Smooth muscle cell (in vitro differentiated cells): ENCODE results near the gene PLLP. TPM values are rescaled to one million over a fixed set of nuclear protein-coding genes. Genes with fewer than 3 reads are reported as not detected.

ENCODE experiments used
- DNase-seq: peaks from one replicate; lab custom pipeline; 2025; ENCODE audit not compliant: unreplicated experiment; lab: John Stamatoyannopoulos, UW
- H2AFZ ChIP-seq: fragments of 200-600 bp; sonication (generic); 2 replicates; pipeline ENCODE4 v1.6.0; 2016; ENCODE audit warnings: antibody characterized with exemption, low read depth, mild to moderate bottlenecking
- H3F3A ChIP-seq: fragments of 200-600 bp; sonication (generic); 2 replicates; pipeline ENCODE4 v1.6.0; 2017; ENCODE audit warnings: antibody characterized with exemption, low read depth
- H3K27ac ChIP-seq: fragments of 200-600 bp; sonication (generic); 2 replicates; pipeline ENCODE4 v1.5.1; 2016; ENCODE audit warnings: low read depth, mild to moderate bottlenecking
- H3K27me3 ChIP-seq: fragments of 200-600 bp; sonication (generic); 2 replicates; pipeline ENCODE4 v1.6.1; 2016; ENCODE audit warnings: low read depth, mild to moderate bottlenecking
- H3K36me3 ChIP-seq: fragments of 200-600 bp; sonication (generic); 2 replicates; pipeline ENCODE4 v1.5.1; 2016; ENCODE audit warnings: low read depth
- H3K4me1 ChIP-seq: fragments of 200-600 bp; sonication (generic); 2 replicates; pipeline ENCODE4 v1.5.1; 2016; ENCODE audit warnings: low read depth
- H3K4me2 ChIP-seq: fragments of 200-600 bp; sonication (generic); 2 replicates; pipeline ENCODE4 v1.6.0; 2016; ENCODE audit warnings: mild to moderate bottlenecking
- H3K4me3 ChIP-seq: fragments of 200-600 bp; sonication (generic); 2 replicates; pipeline ENCODE4 v1.5.1; 2016; ENCODE audit warnings: mild to moderate bottlenecking
- H3K79me2 ChIP-seq: fragments of 200-600 bp; sonication (generic); 2 replicates; pipeline ENCODE4 v1.6.0; 2016; ENCODE audit warnings: low read depth, mild to moderate bottlenecking
- H3K9ac ChIP-seq: fragments of 200-600 bp; sonication (generic); 2 replicates; pipeline ENCODE4 v1.6.0; 2016; ENCODE audit warnings: low read depth
- H3K9me3 ChIP-seq: fragments of 200-600 bp; sonication (generic); replicated peaks from 2 replicates; pipeline ENCODE4 v1.5.1; 2016; ENCODE audit warnings: low read depth
- H4K20me1 ChIP-seq: fragments of 200-600 bp; sonication (generic); 2 replicates; pipeline ENCODE4 v1.6.0; 2016; ENCODE audit warnings: low read depth
- CTCF ChIP-seq: fragments of 200-600 bp; sonication (generic); IDR thresholded peaks from 2 replicates; pipeline ENCODE4 v1.5.1; 2017; ENCODE audit warnings: borderline replicate concordance, mild to moderate bottlenecking, antibody characterized with exemption; ENCODE audit not compliant: insufficient read depth, poor library complexity, severe bottlenecking
- WGBS: methylation state at CpG from one replicate; pipeline ENCODE4 v1.1.7; 2016; ENCODE audit warnings: low lambda C conversion rate; 5-methylcytosine and 5-hydroxymethylcytosine counted together
- polyA plus RNA-seq: library from polyadenylated mRNA; unstranded; fragments of >200 nt; fragmentation: Nextera tagmentation; extraction: Ambion mirVana; gene quantifications from 2 replicates; pipeline ENCODE4 v1.2.1, GENCODE V29; 2016
- total RNA-seq: library from RNA; depleted of rRNA; stranded (reverse); fragments of >200 nt; gene quantifications from 2 replicates; pipeline ENCODE4 v1.2.3, GENCODE V29; 2014

PLLP gene
- total and polyA plus RNA-seq, 2 experiments from 2014 or later: 0.59 TPM; not detected in 1

DNA sequence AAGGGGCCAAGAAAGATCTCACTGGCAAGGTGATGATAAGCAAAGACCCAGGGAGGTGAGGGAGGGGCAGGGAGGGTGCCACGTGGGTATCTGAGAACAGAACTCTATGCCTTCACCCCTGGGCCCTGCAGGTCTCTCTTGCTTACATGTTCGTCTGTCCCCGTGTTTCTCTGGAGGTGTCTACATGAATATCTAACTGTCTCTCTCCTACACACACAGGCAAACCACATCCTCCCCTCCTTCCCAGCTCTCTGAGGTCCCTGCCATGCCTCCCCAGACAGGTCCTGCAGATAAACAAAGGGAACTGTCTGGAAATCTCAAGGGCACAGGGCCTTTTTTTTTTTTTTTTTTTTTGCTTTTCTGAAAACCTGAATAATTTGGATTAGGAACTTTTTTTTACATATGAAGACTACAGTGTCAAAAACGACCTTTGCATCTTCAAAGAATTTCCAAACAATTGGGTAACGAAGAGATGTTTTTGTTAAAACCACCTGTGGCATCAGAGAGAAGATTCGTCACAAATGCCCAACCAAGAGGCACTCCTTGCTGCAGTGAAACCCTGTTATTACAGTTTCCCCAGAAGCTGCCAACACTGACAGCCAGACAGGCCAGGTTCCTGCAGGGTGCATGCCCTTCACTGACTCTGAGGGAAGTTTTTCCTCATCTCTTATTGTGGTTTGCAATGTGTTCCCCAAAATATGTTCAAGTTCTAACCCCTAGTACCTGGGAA, 17.8 kb downstream of the PLLP start:
- no peaks in the 10 kb centered on the region for H3K36me3 ChIP-seq
- no peak overlapping the region for H3K4me3 ChIP-seq
- 69% methylated on average over 6 of the region's 6 CpGs for WGBS
- DNase-seq: no peak
- no peaks in the 10 kb centered on the region for H4K20me1 ChIP-seq
- H3K9me3 ChIP-seq: no peaks in the 10 kb centered on the region
- H3K27ac ChIP-seq: no peak overlapping the region
- no peak overlapping the region for H3K9ac ChIP-seq
- H3K4me2 ChIP-seq: no peak overlapping the region
- no peak overlapping the region for H2AFZ ChIP-seq
- no peak for TF ChIP-seq CTCF
- no peaks in the 10 kb centered on the region for H3F3A ChIP-seq
- H3K27me3 ChIP-seq: no peaks in the 10 kb centered on the region
- no peaks in the 10 kb centered on the region for H3K79me2 ChIP-seq
- H3K4me1 ChIP-seq: peaks cover 11% of the 10 kb centered on the region

- H3K9ac ChIP-seq: no peak overlapping the region
- no peaks in the 10 kb centered on the region for H4K20me1 ChIP-seq
- H2AFZ ChIP-seq: no peak overlapping the region
- DNase-seq: no peak
- no peaks in the 10 kb centered on the region for H3F3A ChIP-seq
- H3K4me1 ChIP-seq: peaks cover 11% of the 10 kb centered on the region
- H3K27ac ChIP-seq: no peak overlapping the region
- no peaks in the 10 kb centered on the region for H3K36me3 ChIP-seq
- no peak for TF ChIP-seq CTCF
- 83% methylated on average over 16 of the region's 16 CpGs for WGBS
- no peaks in the 10 kb centered on the region for H3K27me3 ChIP-seq
- H3K79me2 ChIP-seq: no peaks in the 10 kb centered on the region
- no peak overlapping the region for H3K4me3 ChIP-seq
- H3K4me2 ChIP-seq: no peak overlapping the region
- H3K9me3 ChIP-seq: no peaks in the 10 kb centered on the region
Measured at GRCh38 chr16:57265850-57266530, 18.5 kb downstream of the PLLP start.

GRCh38 chr16:57264950-57265371, 19.5 kb downstream of the PLLP start:
- no peaks in the 10 kb centered on the region for H4K20me1 ChIP-seq
- no peak for DNase-seq
- H3K9ac ChIP-seq: no peak overlapping the region
- H3K36me3 ChIP-seq: no peaks in the 10 kb centered on the region
- H3F3A ChIP-seq: no peaks in the 10 kb centered on the region
- 94% methylated on average over 11 of the region's 11 CpGs for WGBS
- no peak for TF ChIP-seq CTCF
- H3K4me3 ChIP-seq: no peak overlapping the region
- no peak overlapping the region for H3K4me2 ChIP-seq
- H3K27me3 ChIP-seq: no peaks in the 10 kb centered on the region
- no peak overlapping the region for H2AFZ ChIP-seq
- peaks cover 20% of the 10 kb centered on the region for H3K4me1 ChIP-seq
- H3K79me2 ChIP-seq: no peaks in the 10 kb centered on the region
- no peaks in the 10 kb centered on the region for H3K9me3 ChIP-seq
- no peak overlapping the region for H3K27ac ChIP-seq
